Measurements from ENCODE around the gene KCNF1.

The KCNF1 gene

GRCh38 chr2:10930721-10931516, 19.2 kb downstream of the KCNF1 start:
- WGBS, 2 experiments: 96 to 98% methylated on average over 12 of the region's 12 CpGs
- H3K36me3 ChIP-seq (ENCODE audit: control insufficient read depth, insufficient read depth, low read length): no peaks in the 10 kb centered on the region
- peaks cover 9% of the 10 kb centered on the region for H3K4me1 ChIP-seq (ENCODE audit: control insufficient read depth, insufficient read depth, low read length)
- H3K9me3 ChIP-seq (ENCODE audit: control insufficient read depth, low read length): no peaks in the 10 kb centered on the region
- H3K27ac ChIP-seq (ENCODE audit: insufficient read depth, low read depth, low read length, poor library complexity, severe bottlenecking): no peak overlapping the region
- H3K4me3 ChIP-seq (ENCODE audit: insufficient read depth, low read depth, low read length): no peak overlapping the region
- H3K27me3 ChIP-seq (ENCODE audit: control insufficient read depth, insufficient read depth, low read length, poor library complexity, severe bottlenecking): no peaks in the 10 kb centered on the region

GRCh38 chr2:10931710-10932255, 20.0 kb downstream of the KCNF1 start:
- 92% methylated on average over 14 of the region's 14 CpGs for WGBS, 2 experiments
- no peaks in the 10 kb centered on the region for H3K9me3 ChIP-seq (ENCODE audit: control insufficient read depth, low read length)
- H3K27ac ChIP-seq (ENCODE audit: insufficient read depth, low read depth, low read length, poor library complexity, severe bottlenecking): no peak overlapping the region
- H3K4me3 ChIP-seq (ENCODE audit: insufficient read depth, low read depth, low read length): no peak overlapping the region
- no peaks in the 10 kb centered on the region for H3K27me3 ChIP-seq (ENCODE audit: control insufficient read depth, insufficient read depth, low read length, poor library complexity, severe bottlenecking)
- no peaks in the 10 kb centered on the region for H3K36me3 ChIP-seq (ENCODE audit: control insufficient read depth, insufficient read depth, low read length)
- peaks cover 12% of the 10 kb centered on the region for H3K4me1 ChIP-seq (ENCODE audit: control insufficient read depth, insufficient read depth, low read length)

- no peaks in the 10 kb centered on the region for H3K9me3 ChIP-seq (ENCODE audit: control insufficient read depth, low read length)
- no peak overlapping the region for H3K27ac ChIP-seq (ENCODE audit: insufficient read depth, low read depth, low read length, poor library complexity, severe bottlenecking)
- H3K4me3 ChIP-seq (ENCODE audit: insufficient read depth, low read depth, low read length): no peak overlapping the region
- no peaks in the 10 kb centered on the region for H3K27me3 ChIP-seq (ENCODE audit: control insufficient read depth, insufficient read depth, low read length, poor library complexity, severe bottlenecking)
- H3K36me3 ChIP-seq (ENCODE audit: control insufficient read depth, insufficient read depth, low read length): no peaks in the 10 kb centered on the region
- H3K4me1 ChIP-seq (ENCODE audit: control insufficient read depth, insufficient read depth, low read length): peaks cover 12% of the 10 kb centered on the region
- 77 to 81% methylated on average over 17 of the region's 17 CpGs for WGBS, 2 experiments
Measured at GRCh38 chr2:10932345-10933151, 20.8 kb downstream of the KCNF1 start.

DNA sequence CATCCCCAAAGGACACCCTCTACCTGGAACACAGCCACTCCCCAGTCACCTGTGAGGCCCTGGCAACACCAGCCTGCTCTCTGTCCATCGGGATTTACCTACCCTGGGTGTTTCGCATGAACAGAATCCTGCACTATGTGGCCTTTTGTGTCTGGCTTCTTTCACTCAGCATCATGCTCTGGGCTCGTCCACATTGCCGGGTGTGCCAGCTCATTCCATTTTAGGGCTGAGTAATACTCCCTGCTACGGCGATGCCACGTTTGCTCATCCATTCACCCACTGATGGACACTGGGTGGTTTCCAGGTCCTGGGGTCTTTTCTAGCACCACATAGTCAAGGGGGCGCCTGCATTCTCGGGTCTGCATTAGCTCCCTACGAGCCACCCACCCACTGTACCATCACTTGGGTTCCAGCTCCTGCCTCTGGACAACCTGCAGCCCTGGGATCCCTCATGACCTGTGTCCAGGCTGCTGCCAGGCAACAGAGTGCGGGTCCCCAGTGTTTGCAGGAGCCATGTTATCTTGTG, 22.0 kb downstream of the KCNF1 start:
- peaks cover 12% of the 10 kb centered on the region for H3K4me1 ChIP-seq (ENCODE audit: control insufficient read depth, insufficient read depth, low read length)
- no peaks in the 10 kb centered on the region for H3K36me3 ChIP-seq (ENCODE audit: control insufficient read depth, insufficient read depth, low read length)
- no peak overlapping the region for H3K27ac ChIP-seq (ENCODE audit: insufficient read depth, low read depth, low read length, poor library complexity, severe bottlenecking)
- no peak overlapping the region for H3K4me3 ChIP-seq (ENCODE audit: insufficient read depth, low read depth, low read length)
- H3K27me3 ChIP-seq (ENCODE audit: control insufficient read depth, insufficient read depth, low read length, poor library complexity, severe bottlenecking): no peaks in the 10 kb centered on the region
- H3K9me3 ChIP-seq (ENCODE audit: control insufficient read depth, low read length): no peaks in the 10 kb centered on the region
- WGBS, 2 experiments: 91 to 95% methylated on average over 11 of the region's 11 CpGs

DNA sequence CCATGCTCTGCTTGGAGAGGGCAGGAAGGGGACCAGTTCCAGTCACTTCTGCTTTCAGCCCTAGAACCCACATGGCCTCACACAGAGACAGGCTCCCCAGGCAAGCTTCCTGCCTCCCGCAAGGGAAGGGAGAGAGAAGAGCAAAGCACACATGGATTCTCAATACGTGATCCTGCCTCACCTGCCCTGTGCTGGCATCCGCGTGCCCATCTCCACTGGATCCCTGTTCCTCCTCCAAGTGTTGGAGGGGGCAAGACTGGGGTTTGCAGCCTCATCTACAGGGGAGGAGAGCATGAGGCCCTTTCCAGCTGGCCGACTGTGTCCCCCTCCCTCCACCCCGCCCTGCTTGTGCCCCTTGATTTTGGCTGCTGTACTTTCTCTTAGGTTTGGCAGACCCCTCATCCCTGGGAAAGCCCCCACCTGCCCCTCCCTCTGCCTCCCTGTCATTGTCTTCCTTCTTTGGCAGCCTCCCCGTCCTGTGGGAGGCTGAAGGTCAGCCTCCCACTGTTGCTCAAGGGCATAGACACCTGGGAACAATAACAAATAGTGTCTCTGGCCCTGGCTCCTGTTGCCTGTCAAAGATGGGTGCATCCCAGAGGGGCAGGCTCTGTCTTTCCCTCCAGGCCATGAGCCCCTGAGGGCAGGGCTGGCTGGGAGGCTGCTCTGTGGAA, 22.7 kb downstream of the KCNF1 start:
- Histone ChIP-seq H3K27me3 (ENCODE audit: control insufficient read depth, insufficient read depth, low read length, poor library complexity, severe bottlenecking) (no peaks in the 10 kb centered on the region), H3K4me1 (ENCODE audit: control insufficient read depth, insufficient read depth, low read length) (peaks cover 12% of the 10 kb centered on the region), H3K9me3 (ENCODE audit: control insufficient read depth, low read length) (no peaks in the 10 kb centered on the region), H3K4me3 (ENCODE audit: insufficient read depth, low read depth, low read length) (no peak overlapping the region), H3K36me3 (ENCODE audit: control insufficient read depth, insufficient read depth, low read length) (no peaks in the 10 kb centered on the region), H3K27ac (ENCODE audit: insufficient read depth, low read depth, low read length, poor library complexity, severe bottlenecking) (no peak overlapping the region)
- 85 to 87% methylated on average over 7 of the region's 7 CpGs for WGBS, 2 experiments

DNA sequence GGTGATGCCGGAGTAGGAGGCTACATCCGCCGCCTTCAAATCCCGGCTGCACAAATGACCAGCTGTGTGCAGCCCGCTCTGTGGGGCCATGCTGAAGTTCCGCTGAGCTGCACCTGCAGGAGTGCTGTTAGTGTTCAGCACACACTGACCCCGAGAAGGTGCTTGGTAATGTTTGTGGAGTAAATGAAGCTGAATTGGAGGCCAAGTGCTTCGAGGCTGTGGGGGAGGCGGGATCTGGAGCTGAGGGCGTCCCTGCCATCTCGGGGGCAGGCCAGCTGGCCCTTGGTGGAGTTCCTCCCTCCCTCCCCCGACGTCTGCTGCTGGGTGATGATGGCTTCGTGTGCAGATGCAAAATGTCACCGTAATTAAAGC, 23.2 kb downstream of the KCNF1 start:
- H3K4me3 ChIP-seq (ENCODE audit: insufficient read depth, low read depth, low read length): no peak overlapping the region
- no peaks in the 10 kb centered on the region for H3K9me3 ChIP-seq (ENCODE audit: control insufficient read depth, low read length)
- WGBS, 2 experiments: 74 to 75% methylated on average over 15 of the region's 15 CpGs
- peaks cover 12% of the 10 kb centered on the region for H3K4me1 ChIP-seq (ENCODE audit: control insufficient read depth, insufficient read depth, low read length)
- H3K36me3 ChIP-seq (ENCODE audit: control insufficient read depth, insufficient read depth, low read length): no peaks in the 10 kb centered on the region
- H3K27ac ChIP-seq (ENCODE audit: insufficient read depth, low read depth, low read length, poor library complexity, severe bottlenecking): no peak overlapping the region
- no peaks in the 10 kb centered on the region for H3K27me3 ChIP-seq (ENCODE audit: control insufficient read depth, insufficient read depth, low read length, poor library complexity, severe bottlenecking)

DNA sequence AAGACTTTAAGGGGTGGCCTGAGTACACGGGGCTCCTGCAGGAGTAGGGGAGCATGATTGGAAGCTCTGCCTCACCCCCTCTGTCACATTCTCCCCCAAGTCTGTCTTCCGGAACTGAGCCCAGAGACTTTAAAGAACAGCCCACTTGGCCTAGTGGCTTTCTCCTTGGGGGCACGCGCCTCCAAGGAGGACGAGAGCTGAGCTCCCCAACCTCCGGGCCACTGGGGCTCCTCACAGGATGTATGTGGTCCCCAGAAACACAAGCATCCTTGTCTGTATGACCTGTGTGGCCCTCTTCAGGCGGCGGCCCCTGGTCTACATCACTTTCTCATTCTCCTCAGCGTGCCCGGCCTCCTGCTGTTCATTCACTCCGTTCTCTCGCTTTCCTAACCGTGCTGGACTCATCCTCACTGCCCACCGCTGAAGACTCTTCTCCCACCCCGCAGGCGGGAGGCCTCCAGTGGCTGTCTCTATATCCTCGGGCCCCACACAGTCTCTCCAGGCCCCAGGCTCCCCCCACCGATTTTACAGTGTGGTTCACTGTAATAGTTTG, 23.7 kb downstream of the KCNF1 start:
- no peak overlapping the region for H3K27ac ChIP-seq (ENCODE audit: insufficient read depth, low read depth, low read length, poor library complexity, severe bottlenecking)

DNA sequence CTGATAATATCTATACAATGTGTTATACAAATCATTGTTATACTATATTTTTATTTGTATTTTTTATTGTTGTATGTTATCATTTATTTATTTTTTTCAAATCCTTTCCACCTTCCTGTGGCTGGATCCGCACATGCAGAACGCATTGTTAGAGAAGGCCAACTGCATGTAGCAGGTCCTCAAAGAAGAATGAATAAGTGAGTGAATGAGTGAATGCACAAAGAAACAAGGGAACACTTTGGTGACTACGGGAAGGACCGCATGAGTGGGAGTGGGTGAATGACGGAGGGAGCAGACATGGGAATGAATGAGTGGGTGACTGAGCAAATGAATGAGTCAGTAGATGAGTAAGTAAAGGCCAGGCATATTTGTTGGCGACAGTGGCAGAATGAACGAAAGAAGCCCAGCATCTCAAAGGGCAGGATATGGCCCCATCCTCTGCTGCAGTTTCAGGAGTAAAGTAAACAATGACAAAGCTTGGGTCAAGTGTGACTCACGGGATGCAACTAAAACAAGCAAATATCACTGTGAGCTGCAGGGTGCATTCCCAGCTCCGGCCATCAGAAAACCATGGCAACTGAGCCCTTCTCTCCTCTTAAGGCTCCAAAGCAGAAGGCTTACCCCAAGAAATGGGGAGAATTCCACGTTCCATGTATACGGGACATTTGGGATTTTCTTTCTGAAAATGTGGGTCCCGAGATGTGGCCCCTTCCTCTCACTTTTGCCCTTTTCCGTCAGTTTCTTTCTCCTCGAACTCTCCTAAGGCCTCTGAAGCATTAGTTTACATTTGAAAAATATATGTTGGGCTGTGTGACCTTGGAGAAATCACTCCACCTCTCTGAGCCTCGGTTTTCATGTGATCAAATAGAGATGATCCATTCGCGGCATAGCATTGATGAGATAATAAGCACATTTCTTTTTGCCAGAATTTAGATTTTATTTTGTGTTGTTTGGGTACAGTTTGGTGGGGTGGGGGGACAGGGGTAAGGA, 24.5 kb downstream of the KCNF1 start:
- Histone ChIP-seq H3K36me3 (ENCODE audit: control insufficient read depth, insufficient read depth, low read length) (no peaks in the 10 kb centered on the region), H3K4me3 (ENCODE audit: insufficient read depth, low read depth, low read length) (no peak overlapping the region), H3K9me3 (ENCODE audit: control insufficient read depth, low read length) (no peaks in the 10 kb centered on the region), H3K4me1 (ENCODE audit: control insufficient read depth, insufficient read depth, low read length) (peaks cover 8% of the 10 kb centered on the region), H3K27me3 (ENCODE audit: control insufficient read depth, insufficient read depth, low read length, poor library complexity, severe bottlenecking) (no peaks in the 10 kb centered on the region), H3K27ac (ENCODE audit: insufficient read depth, low read depth, low read length, poor library complexity, severe bottlenecking) (no peak overlapping the region)
- 69 to 77% methylated on average over 17 of the region's 17 CpGs for WGBS, 2 experiments

More for the DNA sequence above, 23.7 kb downstream of the KCNF1 start:
- Histone ChIP-seq H3K9me3 (ENCODE audit: control insufficient read depth, low read length) (no peaks in the 10 kb centered on the region), H3K36me3 (ENCODE audit: control insufficient read depth, insufficient read depth, low read length) (no peaks in the 10 kb centered on the region), H3K4me1 (ENCODE audit: control insufficient read depth, insufficient read depth, low read length) (peaks cover 12% of the 10 kb centered on the region), H3K4me3 (ENCODE audit: insufficient read depth, low read depth, low read length) (no peak overlapping the region), H3K27me3 (ENCODE audit: control insufficient read depth, insufficient read depth, low read length, poor library complexity, severe bottlenecking) (no peaks in the 10 kb centered on the region)
- 72 to 73% methylated on average over 17 of the region's 18 CpGs for WGBS, 2 experiments

DNA sequence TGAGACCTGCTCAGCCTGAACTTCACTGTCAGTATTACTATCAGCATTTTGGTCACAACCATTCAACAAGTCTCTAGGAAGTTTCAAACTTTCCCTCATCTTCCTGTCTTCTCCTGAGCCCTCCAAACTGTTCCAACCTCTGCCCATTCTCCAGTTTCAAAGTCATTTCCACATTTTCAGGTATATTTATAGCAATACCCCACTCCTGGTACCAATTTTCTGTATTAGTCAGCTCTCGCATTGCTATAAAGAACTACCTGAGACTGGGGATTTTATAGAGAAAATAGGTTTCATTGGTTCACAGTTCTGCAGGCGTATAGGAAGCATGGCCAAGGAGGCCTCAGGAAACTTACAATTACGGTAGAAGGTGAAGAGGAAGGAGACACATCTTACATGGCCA, 27.3 kb downstream of the KCNF1 start:
- 89 to 95% methylated on average over 3 of the region's 3 CpGs for whole genome bisulfite sequencing, 2 experiments

More for the DNA sequence above, 27.3 kb downstream of the KCNF1 start:
- peaks cover 8% of the 10 kb centered on the region for H3K4me1 ChIP-seq (ENCODE audit: control insufficient read depth, insufficient read depth, low read length)
- no peaks in the 10 kb centered on the region for H3K9me3 ChIP-seq (ENCODE audit: control insufficient read depth, low read length)
- H3K36me3 ChIP-seq (ENCODE audit: control insufficient read depth, insufficient read depth, low read length): no peaks in the 10 kb centered on the region
- no peak overlapping the region for H3K27ac ChIP-seq (ENCODE audit: insufficient read depth, low read depth, low read length, poor library complexity, severe bottlenecking)
- H3K27me3 ChIP-seq (ENCODE audit: control insufficient read depth, insufficient read depth, low read length, poor library complexity, severe bottlenecking): no peaks in the 10 kb centered on the region
- no peak overlapping the region for H3K4me3 ChIP-seq (ENCODE audit: insufficient read depth, low read depth, low read length)

Data from ectodermal cell (in vitro differentiated cells).